GM21423 (cell line): ENCODE results near the gene AOC2.
"Not testable (repeated sequence)": the region's sequence is repeated elsewhere in the genome, so short reads cannot be mapped to it uniquely, and the experiment has no call there.

Experiments
- ATAC-seq: cut with Tn5 transposase; IDR thresholded peaks from one replicate; pipeline ENCODE4 v1.9.1; 2021; ENCODE audit warnings: mild to moderate bottlenecking, moderate library complexity; ENCODE audit not compliant: unreplicated experiment

The AOC2 gene

DNA sequence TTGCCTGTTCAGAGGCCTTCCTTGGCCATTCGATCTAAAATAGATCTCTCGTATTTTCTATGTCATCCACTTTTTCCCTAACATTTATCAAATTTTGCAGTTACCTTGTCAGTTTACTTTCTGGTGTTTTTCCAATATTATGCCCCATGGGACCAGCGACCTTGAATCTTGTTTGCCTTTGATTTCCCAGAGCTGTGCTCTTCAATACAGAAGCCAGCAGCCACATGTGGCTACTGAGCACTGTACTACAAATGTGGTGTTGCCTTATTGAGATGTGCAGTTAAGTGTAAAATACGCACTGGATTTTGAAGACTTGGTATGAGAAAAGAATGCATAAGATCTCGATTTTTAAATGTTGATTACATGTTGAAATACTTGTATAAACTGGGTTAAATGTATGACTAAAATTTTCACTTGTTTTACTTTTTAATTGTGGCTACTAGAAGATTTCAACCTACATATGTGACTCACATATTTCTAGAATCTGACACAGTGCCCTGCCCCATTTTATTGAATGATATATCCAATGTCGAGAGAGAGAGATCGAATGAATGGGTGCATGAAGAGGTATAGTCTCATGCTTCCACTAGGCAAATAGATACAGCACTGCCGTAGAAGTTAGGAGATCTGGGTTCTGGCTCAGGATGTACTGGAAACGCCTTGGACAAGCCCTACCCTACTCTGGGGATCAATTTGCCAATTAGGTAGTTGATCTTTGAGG, 12.0 kb upstream of the AOC2 start:
- peak; percentile 9 for ATAC-seq

DNA sequence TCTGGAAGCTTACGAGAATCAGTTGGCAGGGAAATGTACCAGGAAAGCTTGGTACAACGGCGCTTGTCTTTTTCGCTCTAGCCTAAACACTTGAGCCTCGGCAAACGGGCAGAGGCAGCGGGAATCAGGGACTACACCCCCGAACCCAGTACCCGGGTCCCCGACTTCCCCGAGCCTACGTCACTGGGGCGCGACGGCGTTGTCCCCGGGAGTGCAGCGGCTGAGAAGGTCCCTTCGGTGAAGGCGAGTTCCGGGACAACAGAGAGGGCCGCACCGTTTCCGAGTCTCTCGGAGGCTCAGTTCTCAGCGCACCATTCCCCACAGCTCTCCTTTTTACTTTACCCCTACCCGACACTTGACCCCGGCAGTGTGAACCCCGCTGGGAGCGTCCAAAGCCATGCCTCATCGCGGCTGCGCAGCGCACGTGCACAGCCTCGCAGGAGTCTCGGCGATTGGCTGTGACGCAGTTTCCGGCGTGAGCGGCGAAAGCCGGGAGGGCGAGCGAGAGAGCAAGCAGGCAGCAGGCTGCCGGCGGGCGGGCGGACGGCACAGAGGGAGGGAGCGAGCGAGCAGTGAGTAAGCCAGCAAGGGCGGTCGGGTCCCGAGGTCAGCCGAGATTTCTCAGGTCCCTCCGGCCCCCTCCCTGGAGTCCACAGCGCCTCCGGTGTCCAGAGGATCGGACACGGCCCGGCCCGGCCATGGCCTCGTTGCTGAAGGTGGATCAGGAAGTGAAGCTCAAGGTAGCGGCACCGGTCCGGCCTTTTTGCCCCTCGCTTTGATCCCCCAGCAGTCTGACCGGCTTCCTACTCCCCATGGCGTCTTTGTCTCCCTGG, 11.2 kb upstream of the AOC2 start, which contains the start of gene PSME3:
Gene PSME3, plus strand, starts transcription at position 464 of the 833 bp plus-strand sequence. Its CDS starts 235 bp downstream, at position 699.
- peak; percentile 88 for ATAC-seq

DNA sequence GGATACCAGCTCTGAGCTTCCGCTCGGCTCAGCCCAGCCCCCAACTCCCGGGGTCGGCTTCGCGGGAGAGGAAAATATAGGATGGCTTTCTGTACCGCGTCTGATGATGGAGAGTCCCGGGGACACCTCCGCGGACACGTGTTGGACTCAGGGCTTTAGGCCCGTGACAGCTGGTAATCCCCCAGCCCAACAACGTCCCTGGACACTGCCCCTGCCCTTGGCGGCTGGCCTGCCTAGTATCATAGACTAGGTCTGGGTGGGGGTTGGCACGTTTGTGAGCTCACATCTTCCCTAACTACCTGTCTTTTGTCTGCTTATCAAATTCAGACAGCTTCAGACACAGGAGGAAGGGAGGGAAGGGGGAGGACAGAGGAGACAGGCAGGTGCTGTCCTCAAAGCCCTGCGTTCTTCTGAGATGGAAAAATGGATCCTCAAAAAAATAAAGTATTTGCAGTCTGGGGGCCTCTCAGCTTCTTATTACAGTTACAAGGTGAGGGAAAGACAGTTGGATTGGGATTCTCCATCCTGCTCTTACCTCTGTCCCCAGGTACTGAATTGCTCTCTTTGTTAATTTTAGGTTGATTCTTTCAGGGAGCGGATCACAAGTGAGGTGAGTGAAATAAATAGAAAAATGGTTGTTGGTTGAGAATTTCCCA, 10.5 kb upstream of the AOC2 start:
- ATAC-seq = no peak

DNA sequence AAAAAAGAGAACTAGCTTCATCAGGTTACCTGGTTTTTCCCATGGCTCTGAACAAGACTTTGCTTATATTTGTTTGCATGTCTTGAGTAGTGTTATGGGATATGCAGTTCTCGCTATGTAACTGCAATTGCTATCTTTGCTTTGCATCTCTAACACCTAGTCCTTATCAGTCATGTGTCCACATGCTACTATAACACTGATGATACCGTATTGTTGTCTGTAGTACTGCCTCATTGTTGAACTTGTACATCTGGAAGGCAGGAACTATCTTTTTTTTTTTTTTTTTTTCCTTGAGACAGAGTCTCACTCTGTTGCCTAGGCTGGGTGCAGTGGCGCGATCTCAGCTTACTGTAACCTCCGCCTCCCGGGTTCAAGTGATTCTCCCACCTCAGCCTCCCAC, 8.6 kb upstream of the AOC2 start:
- ATAC-seq = no peak

DNA sequence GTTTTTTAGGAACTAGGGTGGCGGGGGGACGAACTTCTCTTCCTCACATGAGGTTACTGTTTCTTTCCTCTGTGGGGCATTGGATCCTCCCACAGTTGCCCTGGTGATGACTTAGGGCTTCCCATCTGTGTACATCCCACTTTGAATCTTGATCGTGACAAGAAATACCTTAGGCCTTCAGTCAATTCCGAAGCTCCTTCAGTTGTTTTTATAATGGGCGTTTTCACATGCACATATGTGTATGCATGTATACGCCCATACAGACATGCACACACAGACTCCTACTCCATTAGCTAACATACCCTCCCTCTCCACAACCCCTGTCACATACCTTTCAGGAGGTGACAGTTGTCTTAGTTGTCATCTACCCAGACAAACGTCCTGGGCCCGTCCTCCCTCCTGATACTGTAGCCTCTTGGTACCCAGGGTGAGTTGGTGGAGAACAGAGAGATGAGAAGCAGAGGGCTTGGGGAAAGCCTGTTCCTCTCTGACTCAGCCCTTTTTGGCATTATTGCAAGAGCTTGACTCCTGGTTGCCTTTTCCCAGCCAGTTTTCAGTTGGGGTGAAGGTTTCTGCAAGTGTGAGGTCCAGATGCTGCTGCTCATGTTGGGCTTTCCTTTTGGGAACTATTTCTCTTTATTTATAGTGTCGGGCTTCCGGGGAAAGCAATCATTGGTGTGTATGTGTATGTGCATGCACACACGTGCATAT, 2.2 kb upstream of the AOC2 start:
- ATAC-seq = no peak

DNA sequence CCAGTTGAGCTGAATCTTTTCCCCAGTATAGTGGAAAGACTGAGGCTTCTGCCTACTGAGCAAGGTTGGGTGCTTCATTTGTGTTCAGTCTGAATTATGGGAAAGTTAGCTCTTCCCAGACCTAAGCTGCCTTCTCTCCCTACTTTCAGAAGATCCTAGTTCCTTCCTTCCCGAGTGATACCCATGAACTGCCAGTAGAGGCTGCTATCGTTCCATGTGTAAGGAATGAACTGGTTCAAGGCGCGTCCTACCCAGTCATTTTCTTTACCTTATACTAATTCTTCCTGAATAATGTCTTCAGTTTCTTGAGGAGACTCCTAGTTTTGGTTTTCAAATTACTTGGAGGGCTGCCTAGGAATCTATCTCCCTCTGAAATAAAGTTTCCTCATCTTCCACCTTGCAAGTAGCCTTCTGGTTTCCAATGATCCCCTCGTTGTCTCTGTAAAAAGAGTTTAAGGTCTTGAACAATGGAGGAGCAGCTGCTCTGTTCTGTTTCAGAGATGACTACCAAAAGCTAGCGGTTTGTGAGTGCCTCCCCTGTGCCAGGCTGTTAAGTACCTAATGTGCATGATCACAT, 934 bp upstream of the AOC2 start:
- no peak for ATAC-seq

DNA sequence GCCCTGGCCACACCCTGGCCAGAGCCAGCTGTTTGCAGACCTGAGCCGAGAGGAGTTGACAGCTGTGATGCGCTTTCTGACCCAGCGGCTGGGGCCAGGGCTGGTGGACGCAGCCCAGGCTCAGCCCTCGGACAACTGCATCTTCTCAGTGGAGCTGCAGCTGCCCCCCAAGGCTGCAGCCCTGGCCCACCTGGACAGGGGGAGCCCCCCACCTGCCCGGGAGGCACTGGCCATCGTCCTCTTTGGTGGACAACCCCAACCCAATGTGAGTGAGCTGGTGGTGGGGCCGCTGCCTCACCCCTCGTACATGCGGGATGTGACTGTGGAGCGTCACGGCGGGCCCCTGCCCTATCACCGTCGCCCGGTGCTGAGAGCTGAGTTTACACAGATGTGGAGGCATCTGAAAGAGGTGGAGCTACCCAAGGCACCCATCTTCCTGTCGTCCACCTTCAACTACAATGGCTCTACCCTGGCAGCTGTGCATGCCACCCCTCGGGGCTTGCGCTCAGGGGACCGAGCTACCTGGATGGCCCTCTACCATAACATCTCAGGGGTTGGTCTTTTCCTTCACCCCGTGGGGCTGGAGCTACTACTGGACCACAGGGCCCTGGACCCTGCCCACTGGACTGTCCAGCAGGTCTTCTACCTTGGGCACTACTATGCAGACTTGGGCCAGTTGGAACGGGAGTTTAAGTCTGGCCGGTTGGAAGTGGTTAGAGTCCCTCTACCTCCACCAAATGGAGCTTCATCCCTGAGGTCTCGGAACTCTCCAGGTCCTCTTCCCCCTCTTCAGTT, 578 bp downstream of the AOC2 start:
- no peak for ATAC-seq

DNA sequence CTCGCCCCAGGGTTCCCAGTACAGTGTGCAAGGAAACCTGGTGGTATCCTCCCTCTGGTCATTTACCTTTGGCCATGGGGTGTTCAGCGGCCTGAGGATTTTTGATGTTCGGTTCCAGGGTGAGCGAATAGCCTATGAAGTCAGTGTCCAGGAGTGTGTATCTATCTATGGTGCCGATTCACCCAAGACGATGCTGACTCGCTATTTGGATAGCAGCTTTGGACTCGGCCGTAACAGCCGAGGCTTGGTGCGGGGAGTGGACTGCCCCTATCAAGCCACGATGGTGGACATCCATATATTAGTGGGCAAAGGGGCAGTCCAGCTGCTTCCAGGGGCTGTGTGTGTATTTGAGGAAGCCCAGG, 1.2 kb downstream of the AOC2 start:
- no peak for ATAC-seq

DNA sequence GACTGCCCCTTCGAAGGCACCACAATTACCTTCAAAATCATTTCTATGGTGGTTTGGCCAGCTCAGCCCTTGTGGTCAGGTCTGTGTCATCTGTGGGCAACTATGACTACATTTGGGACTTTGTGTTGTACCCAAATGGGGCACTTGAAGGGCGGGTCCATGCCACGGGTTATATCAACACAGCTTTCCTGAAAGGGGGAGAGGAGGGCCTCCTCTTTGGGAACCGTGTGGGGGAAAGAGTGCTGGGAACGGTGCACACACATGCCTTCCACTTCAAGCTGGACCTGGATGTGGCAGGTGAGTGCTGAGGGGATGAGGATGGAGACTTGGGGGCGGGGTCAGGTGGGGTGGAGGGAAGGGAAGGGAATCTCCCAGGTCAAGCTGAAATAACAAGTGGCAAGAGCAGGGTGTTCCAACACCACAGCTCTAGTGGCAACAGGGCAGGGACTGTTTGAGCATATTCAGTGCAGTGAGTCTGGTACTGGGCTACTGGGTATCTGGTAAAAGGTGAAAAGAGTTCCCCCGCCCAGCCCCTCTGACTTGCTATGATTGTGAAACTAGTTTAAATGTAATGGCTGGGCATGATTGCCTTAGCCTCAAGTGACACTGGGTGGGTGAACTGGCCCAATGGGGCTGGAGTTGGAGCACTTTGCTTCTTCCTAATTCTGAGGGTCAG, 1.7 kb downstream of the AOC2 start:
- no peak for ATAC-seq

DNA sequence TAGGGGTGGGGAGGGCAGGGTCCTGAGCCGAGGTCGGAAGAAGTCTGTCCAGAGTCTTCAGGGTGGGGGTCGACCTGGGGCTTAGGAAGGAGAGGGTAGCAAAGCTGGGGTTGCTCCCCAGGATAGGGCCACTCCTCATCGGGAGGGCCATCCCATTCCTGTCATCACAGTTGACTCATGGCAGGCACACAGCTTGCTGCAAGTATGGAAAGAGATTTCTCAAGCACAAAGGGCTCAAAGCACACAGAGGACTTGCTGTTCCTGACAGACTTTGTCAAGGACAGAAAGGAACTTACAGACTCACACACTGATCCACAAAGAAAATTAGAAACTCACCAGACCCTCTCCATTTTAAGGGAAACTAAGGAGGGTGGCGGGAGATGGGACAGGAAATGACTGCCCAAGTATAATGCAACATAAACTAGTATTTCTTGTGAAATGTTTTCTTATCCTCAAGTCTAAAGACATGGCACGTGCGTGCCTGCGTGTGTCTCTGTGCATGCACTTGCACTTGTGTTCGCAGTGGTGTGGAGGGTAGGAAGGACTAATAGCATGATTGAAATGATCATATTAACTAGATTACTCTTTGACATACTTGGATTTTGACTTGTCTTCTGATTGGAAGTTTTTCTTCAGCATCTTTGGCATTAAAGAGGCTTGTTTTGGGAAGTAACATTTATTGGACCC, 2.4 kb downstream of the AOC2 start:
- ATAC-seq = no peak

DNA sequence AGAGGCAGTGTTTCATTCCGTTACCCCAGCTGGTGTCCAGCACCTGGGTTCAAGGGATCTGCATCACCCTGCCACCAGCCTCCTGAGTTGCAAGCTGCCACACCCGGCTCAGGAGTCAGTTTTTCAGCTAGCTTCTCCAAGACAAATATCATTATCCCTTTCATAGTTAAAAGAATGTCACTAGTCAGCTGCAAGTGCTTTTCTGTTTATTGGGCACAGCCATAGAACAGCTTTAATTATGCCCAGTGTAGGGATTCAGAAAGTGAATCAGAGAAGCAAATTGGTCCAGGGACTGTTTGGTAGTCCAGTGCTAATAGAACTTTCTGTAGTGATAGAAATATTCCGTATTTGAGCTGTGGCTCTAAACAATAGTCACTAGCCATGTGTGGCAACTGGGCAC, 3.7 kb downstream of the AOC2 start:
- ATAC-seq = no peak

DNA sequence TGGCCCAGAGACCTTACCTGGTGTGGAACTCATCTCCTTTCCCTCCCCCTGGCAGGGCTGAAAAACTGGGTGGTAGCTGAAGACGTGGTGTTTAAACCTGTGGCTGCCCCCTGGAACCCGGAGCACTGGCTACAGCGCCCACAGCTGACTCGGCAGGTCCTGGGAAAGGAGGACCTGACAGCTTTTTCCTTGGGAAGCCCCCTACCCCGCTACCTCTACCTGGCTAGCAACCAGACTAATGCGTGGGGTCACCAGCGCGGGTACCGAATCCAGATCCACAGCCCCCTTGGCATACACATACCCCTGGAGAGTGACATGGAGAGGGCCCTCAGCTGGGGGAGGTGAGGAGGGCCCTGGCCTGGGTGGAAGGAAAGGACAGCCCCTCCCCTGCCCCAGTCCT, 4.7 kb downstream of the AOC2 start:
- no peak for ATAC-seq

DNA sequence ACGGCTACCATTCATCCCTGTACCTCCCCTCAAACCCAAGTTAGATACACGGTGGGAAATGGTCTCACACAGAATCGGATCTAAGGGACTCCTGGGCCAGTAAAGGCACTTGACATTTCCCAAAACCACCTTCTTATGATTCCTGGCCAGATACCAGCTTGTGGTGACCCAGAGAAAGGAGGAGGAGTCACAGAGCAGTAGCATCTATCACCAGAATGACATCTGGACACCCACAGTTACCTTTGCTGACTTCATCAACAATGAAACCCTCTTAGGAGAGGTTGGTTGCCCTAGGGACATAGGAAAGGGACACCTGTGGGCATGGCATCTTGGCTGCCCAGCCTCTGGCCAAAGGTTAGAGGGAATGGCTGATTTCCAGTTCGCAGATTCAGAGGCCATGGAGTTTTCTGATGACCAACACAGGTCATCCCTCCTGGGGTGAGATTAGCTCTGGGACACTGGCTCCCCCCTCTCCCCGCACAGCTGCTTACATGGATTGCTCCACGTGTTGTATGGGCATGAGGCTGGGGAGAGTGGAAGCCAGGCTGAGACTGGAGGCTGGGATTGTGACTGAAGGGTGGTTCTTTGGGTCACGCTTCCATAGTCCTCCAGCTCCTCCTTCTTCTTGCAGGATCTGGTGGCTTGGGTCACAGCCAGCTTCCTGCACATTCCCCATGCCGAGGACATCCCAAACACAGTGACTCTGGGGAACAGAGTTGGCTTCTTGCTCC, 5.2 kb downstream of the AOC2 start:
- no peak for ATAC-seq

DNA sequence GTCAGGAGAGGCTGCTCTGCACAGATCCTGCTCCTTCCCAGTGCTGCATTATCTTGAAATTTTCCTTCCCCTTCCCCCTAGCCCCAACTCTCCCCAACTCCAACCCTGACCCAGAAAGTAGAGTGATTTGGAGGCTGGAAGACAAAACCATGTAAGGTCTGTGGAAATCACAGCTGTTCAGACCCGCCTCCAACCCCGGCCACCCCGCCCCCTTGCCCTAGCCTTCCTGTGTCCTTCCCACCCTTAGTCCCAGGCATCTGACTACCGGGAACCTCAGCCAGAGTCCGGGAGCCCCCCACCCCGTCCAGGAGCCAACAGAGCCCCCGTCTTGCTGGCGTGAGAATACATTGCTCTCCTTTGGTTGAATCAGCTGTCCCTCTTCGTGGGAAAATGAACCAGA, 6.6 kb downstream of the AOC2 start, which contains the start of gene AOC3:
Gene AOC3, plus strand, starts transcription at position 246 of the 400 bp plus-strand sequence. Its CDS starts 145 bp downstream, at position 391.
- ATAC-seq = no peak

DNA sequence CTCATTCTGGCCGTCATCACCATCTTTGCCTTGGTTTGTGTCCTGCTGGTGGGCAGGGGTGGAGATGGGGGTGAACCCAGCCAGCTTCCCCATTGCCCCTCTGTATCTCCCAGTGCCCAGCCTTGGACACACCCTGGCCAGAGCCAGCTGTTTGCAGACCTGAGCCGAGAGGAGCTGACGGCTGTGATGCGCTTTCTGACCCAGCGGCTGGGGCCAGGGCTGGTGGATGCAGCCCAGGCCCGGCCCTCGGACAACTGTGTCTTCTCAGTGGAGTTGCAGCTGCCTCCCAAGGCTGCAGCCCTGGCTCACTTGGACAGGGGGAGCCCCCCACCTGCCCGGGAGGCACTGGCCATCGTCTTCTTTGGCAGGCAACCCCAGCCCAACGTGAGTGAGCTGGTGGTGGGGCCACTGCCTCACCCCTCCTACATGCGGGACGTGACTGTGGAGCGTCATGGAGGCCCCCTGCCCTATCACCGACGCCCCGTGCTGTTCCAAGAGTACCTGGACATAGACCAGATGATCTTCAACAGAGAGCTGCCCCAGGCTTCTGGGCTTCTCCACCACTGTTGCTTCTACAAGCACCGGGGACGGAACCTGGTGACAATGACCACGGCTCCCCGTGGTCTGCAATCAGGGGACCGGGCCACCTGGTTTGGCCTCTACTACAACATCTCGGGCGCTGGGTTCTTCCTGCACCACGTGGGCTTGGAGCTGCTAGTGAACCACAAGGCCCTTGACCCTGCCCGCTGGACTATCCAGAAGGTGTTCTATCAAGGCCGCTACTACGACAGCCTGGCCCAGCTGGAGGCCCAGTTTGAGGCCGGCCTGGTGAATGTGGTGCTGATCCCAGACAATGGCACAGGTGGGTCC, 7.2 kb downstream of the AOC2 start:
- ATAC-seq = not testable (repeated sequence)

DNA sequence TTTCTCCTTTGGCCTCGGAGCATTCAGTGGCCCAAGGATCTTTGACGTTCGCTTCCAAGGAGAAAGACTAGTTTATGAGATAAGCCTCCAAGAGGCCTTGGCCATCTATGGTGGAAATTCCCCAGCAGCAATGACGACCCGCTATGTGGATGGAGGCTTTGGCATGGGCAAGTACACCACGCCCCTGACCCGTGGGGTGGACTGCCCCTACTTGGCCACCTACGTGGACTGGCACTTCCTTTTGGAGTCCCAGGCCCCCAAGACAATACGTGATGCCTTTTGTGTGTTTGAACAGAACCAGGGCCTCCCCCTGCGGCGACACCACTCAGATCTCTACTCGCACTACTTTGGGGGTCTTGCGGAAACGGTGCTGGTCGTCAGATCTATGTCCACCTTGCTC, 8.0 kb downstream of the AOC2 start:
- no peak for ATAC-seq

DNA sequence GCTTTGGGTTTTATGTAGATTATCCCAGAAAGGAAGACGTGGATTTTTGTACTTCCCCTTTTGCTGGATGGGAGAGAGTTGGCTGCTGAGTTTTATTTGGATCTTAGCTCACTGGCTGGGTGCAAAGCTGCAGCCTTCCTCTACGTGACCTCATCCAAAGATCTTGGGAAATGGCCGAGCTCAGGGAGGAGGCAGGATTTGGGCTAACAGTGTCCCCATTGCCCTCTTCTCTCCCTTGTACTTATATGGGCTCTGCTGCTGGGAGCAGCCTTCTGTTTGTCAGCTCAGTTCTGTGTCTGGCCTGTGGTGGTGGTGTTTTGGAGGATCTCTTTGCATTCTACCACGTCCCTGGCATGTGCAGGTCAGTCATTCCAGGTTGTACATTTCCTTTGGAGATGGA, 8.6 kb downstream of the AOC2 start:
- no peak for ATAC-seq
